Mucosa of rectum (tissue), 2 donors: Measurements from ENCODE around the gene STAB1.
A peak's percentile ranks its signal among the peaks of the same experiment; 100 is the strongest.

Experiments used
- H3K27ac ChIP-seq, 2 donors: one replicate each; pipeline ENCODE4 v1.7.0; 2013; ENCODE audit warnings: inconsistent platforms in 2 of 2, low read depth in 2 of 2, low read length in 2 of 2
- H3K27me3 ChIP-seq, 2 donors: one replicate each; pipeline ENCODE4 v1.7.0; 2013; ENCODE audit warnings: low read length in 2 of 2; ENCODE audit not compliant: control insufficient read depth in 2 of 2, insufficient read depth in 2 of 2
- H3K36me3 ChIP-seq, 2 donors: one replicate each; pipeline ENCODE4 v1.7.0; 2013; ENCODE audit warnings: low read length in 2 of 2; ENCODE audit not compliant: control insufficient read depth in 2 of 2, insufficient read depth in 2 of 2
- H3K4me1 ChIP-seq, 2 donors: one replicate each; pipeline ENCODE4 v1.7.0; 2013; ENCODE audit warnings: low read length in 2 of 2, mild to moderate bottlenecking in 1 of 2; ENCODE audit not compliant: control insufficient read depth in 2 of 2, insufficient read depth in 2 of 2
- H3K4me3 ChIP-seq, 2 donors: one replicate each; pipeline ENCODE4 v1.7.0; 2013; ENCODE audit warnings: low read length in 2 of 2
- H3K9ac ChIP-seq, 2 donors: one replicate each; pipeline ENCODE4 v1.7.0; 2013; ENCODE audit warnings: low read length in 2 of 2, low read depth in 1 of 2, mild to moderate bottlenecking in 1 of 2
- H3K9me3 ChIP-seq, 2 donors: one replicate each; pipeline ENCODE4 v1.7.0; 2013; ENCODE audit warnings: low read length in 2 of 2; ENCODE audit not compliant: control insufficient read depth in 2 of 2
- donor health status: healthy.
- donor health status: Normal muscosa, but diverticular disease.

STAB1 gene

GRCh38 chr3:52458770-52459545 lies 36.2 kb upstream of the STAB1 start:
- H3K4me1 ChIP-seq, result peaks cover 19 to 20% of the 10 kb centered on the region in 2 donors
- no peak overlapping the region for H3K9ac ChIP-seq
- H3K9me3 ChIP-seq, result no peaks in the 10 kb centered on the region
- no peak overlapping the region for H3K27ac ChIP-seq
- H3K27me3 ChIP-seq, result no peaks in the 10 kb centered on the region
- no peak overlapping the region for H3K4me3 ChIP-seq
- H3K36me3 ChIP-seq, result peaks cover 5 to 25% of the 10 kb centered on the region in 2 donors

- Histone ChIP-seq H3K4me1 (peaks cover under 1 to 3% of the 10 kb centered on the region in 2 donors), H3K9me3 (no peaks in the 10 kb centered on the region), H3K27ac (no peak overlapping the region), H3K27me3 (no peaks in the 10 kb centered on the region), H3K9ac (no peak overlapping the region), H3K4me3 (no peak overlapping the region), H3K36me3 (peaks cover 5 to 31% of the 10 kb centered on the region in 2 donors)
Observed at GRCh38 chr3:52461874-52462273, 33.3 kb upstream of the STAB1 start.

- Histone ChIP-seq H3K36me3 (peaks cover 5 to 24% of the 10 kb centered on the region in 2 donors), H3K9ac (no peak overlapping the region), H3K27me3 (no peaks in the 10 kb centered on the region), H3K4me1 (peaks cover 0 to 4% of the 10 kb centered on the region in 2 donors), H3K9me3 (no peaks in the 10 kb centered on the region), H3K4me3 (no peak overlapping the region), H3K27ac (no peak overlapping the region)
Observed at GRCh38 chr3:52463416-52463815, 31.7 kb upstream of the STAB1 start.

GRCh38 chr3:52468336-52468735 lies 26.8 kb upstream of the STAB1 start:
- H3K9ac ChIP-seq, result no peak overlapping the region
- no peaks in the 10 kb centered on the region for H3K27me3 ChIP-seq
- H3K9me3 ChIP-seq, result no peaks in the 10 kb centered on the region
- peaks cover 0 to 10% of the 10 kb centered on the region in 2 donors for H3K4me1 ChIP-seq
- no peak overlapping the region for H3K4me3 ChIP-seq
- H3K27ac ChIP-seq, result no peak overlapping the region
- peaks cover 22 to 25% of the 10 kb centered on the region in 2 donors for H3K36me3 ChIP-seq

GRCh38 chr3:52469001-52469400 lies 26.1 kb upstream of the STAB1 start:
- H3K4me1 ChIP-seq, result peaks cover 0 to 10% of the 10 kb centered on the region in 2 donors
- no peak overlapping the region for H3K27ac ChIP-seq
- peaks cover 28 to 31% of the 10 kb centered on the region in 2 donors for H3K36me3 ChIP-seq
- no peak overlapping the region for H3K4me3 ChIP-seq
- H3K9ac ChIP-seq, result no peak overlapping the region
- no peaks in the 10 kb centered on the region for H3K9me3 ChIP-seq
- H3K27me3 ChIP-seq, result no peaks in the 10 kb centered on the region

GRCh38 chr3:52470920-52471319 lies 24.2 kb upstream of the STAB1 start:
- peaks cover 0 to 10% of the 10 kb centered on the region in 2 donors for H3K4me1 ChIP-seq
- H3K4me3 ChIP-seq, result no peak overlapping the region

GRCh38 chr3:52471371-52472238 lies 23.5 kb upstream of the STAB1 start:
- no peaks in the 10 kb centered on the region for H3K27me3 ChIP-seq
- H3K9ac ChIP-seq, result no peak overlapping the region
- H3K36me3 ChIP-seq, result peaks cover 42 to 46% of the 10 kb centered on the region in 2 donors
- H3K27ac ChIP-seq, result no peak overlapping the region
- no peaks in the 10 kb centered on the region for H3K9me3 ChIP-seq
- peaks cover 0 to 10% of the 10 kb centered on the region in 2 donors for H3K4me1 ChIP-seq
- no peak overlapping the region for H3K4me3 ChIP-seq

More at GRCh38 chr3:52470920-52471319, 24.2 kb upstream of the STAB1 start:
- H3K9ac ChIP-seq, result no peak overlapping the region
- H3K27me3 ChIP-seq, result no peaks in the 10 kb centered on the region
- no peak overlapping the region for H3K27ac ChIP-seq
- peaks cover 37 to 40% of the 10 kb centered on the region in 2 donors for H3K36me3 ChIP-seq
- no peaks in the 10 kb centered on the region for H3K9me3 ChIP-seq

GRCh38 chr3:52472239-52473000 lies 22.7 kb upstream of the STAB1 start:
- Histone ChIP-seq H3K27ac (no peak overlapping the region), H3K27me3 (no peaks in the 10 kb centered on the region), H3K9ac (no peak overlapping the region), H3K4me3 (no peak overlapping the region), H3K4me1 (peaks cover 0 to 10% of the 10 kb centered on the region in 2 donors), H3K36me3 (peaks cover 49 to 51% of the 10 kb centered on the region in 2 donors), H3K9me3 (no peaks in the 10 kb centered on the region)

GRCh38 chr3:52473026-52473425 lies 22.1 kb upstream of the STAB1 start:
- H3K4me1 ChIP-seq, result peaks cover 0 to 9% of the 10 kb centered on the region in 2 donors
- H3K9ac ChIP-seq, result no peak overlapping the region
- no peaks in the 10 kb centered on the region for H3K9me3 ChIP-seq
- no peaks in the 10 kb centered on the region for H3K27me3 ChIP-seq
- no peak overlapping the region for H3K4me3 ChIP-seq
- peaks cover 55 to 57% of the 10 kb centered on the region in 2 donors for H3K36me3 ChIP-seq
- peak overlapping the region in 1 of 2 donors; percentile 7 for H3K27ac ChIP-seq
